Vagina (tissue), 2 donors: Measurements from ENCODE around the gene PFDN5.

Experiments
- POLR2A ChIP-seq, 2 donors: fragments of 450-650 bp; IDR thresholded peaks; one replicate each; pipeline ENCODE4 v1.6.1; 2017; ENCODE audit warnings: antibody characterized with exemption in 2 of 2, mild to moderate bottlenecking in 2 of 2, moderate library complexity in 2 of 2
- POLR2AphosphoS5 ChIP-seq, 2 donors: sonication (generic); formaldehyde crosslinking; IDR thresholded peaks; one replicate each; pipeline ENCODE4 v1.9.0; 2017; ENCODE audit warnings: antibody characterized with exemption in 2 of 2, mild to moderate bottlenecking in 2 of 2, low read depth in 1 of 2; ENCODE audit not compliant: insufficient read depth in 1 of 2
- TF ChIP-seq, protein P1 (sequence below), 3 experiments: fragments of 450-650 bp in 2 of 3; fragments of 200-600 bp in 1 of 3; sonication (generic) in 1 of 3; IDR thresholded peaks; one replicate each; pipeline ENCODE4 v1.5.1; 2017 to 2019; ENCODE audit warnings: antibody characterized with exemption in 3 of 3, mild to moderate bottlenecking in 2 of 3, moderate library complexity in 2 of 3

GRCh38 chr12:53252349-53252916, 42.9 kb upstream of the PFDN5 start:
- no peak for TF ChIP-seq POLR2AphosphoS5 (IDR thresholded peaks at IDR 0.05; ENCODE audit: insufficient read depth in 1 of 2, low read depth in 1 of 2)
- TF ChIP-seq, protein P1, sequence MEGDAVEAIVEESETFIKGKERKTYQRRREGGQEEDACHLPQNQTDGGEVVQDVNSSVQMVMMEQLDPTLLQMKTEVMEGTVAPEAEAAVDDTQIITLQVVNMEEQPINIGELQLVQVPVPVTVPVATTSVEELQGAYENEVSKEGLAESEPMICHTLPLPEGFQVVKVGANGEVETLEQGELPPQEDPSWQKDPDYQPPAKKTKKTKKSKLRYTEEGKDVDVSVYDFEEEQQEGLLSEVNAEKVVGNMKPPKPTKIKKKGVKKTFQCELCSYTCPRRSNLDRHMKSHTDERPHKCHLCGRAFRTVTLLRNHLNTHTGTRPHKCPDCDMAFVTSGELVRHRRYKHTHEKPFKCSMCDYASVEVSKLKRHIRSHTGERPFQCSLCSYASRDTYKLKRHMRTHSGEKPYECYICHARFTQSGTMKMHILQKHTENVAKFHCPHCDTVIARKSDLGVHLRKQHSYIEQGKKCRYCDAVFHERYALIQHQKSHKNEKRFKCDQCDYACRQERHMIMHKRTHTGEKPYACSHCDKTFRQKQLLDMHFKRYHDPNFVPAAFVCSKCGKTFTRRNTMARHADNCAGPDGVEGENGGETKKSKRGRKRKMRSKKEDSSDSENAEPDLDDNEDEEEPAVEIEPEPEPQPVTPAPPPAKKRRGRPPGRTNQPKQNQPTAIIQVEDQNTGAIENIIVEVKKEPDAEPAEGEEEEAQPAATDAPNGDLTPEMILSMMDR (IDR thresholded peaks at IDR 0.05), result no peak
- TF ChIP-seq POLR2A (IDR thresholded peaks at IDR 0.05), result no peak
